ENCODE data around the gene ANKMY1.

GRCh38 chr2:240443891-240444301 lies 113.9 kb downstream of the ANKMY1 start:
- TF ChIP-seq POLR2A (IDR thresholded peaks at IDR 0.05; ENCODE audit: extremely low read depth, insufficient read length) (no peak), CTCF (IDR thresholded peaks at IDR 0.05; ENCODE audit: low read depth, low read length) (no peak)

Measured in NB4 (cell line).